CD4-positive, alpha-beta T cell treated with Interleukin-6 at 100 ng/mL for 8 hours (primary cell): Measurements from ENCODE around the gene CDH26.
A peak's percentile ranks its signal among the peaks of the same experiment; 100 is the strongest.

Source experiments
- DNase-seq: peaks from one replicate; pipeline ENCODE4 v3.0.0-alpha.2; 2020; ENCODE audit warnings: mixed read lengths, low spot score

The CDH26 gene

DNA sequence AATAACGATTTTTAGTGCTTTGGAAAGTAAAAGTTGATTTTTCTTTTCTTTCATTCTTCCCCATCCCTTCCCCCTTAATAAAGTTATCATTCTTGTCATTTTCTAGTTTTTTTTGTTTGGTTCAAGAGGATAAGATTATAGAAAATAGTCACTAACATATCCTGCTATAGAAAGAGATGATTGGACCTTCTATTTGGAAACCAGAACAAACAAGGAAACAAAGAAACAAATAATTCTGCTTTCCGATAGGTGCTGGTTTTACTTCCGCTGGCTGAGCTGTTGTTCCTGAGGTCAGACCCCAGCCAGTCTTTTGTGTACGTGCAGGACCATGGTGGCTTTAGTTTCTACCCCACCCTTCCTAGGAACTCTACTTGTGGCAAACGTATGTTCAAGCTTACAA lies at the start of gene CDH26:
TSS of gene CDH26 (plus strand) at position 301 of the 400 bp plus-strand sequence. CDS start 304 bp downstream, outside the sequence.
- no peak for DNase-seq

DNA sequence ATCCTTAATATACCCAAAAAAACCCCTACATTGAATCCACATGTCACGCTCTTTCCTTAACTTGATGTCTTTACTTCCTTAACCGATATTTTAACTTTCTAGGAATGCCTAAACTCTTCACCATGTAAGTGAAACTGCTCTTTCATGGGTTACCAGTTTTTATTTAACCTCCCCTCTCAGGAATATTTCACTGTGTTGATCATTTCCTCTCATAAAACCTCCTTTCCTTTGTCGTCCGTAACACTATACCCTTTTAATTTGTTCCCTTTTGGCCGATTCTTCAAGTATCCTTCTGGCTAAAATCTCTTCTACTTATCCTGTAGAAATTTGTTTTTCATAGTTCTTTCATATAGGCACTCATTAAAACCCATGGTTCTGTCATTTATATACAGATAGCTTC lies 49.4 kb upstream of the CDH26 start:
- DNase-seq = no peak

DNA sequence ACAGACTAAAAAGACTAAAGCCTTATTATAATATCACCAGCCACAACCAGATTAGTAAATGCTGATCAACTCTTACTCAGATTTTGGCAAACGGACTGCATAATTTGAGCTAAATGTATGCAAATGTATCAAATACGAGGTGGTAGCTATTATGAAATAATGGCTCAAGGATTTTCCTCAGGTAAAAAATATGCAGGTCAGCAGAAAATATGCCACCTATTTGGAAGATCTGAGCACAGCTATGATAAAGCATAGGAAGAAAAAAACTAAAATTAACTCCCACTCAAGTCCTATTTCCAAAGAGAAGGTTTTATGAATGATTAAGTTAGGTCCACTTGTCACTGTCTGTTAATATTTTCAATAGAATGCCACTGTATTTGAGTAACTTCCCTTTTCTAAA lies 47.2 kb upstream of the CDH26 start:
- DNase-seq = no peak

DNA sequence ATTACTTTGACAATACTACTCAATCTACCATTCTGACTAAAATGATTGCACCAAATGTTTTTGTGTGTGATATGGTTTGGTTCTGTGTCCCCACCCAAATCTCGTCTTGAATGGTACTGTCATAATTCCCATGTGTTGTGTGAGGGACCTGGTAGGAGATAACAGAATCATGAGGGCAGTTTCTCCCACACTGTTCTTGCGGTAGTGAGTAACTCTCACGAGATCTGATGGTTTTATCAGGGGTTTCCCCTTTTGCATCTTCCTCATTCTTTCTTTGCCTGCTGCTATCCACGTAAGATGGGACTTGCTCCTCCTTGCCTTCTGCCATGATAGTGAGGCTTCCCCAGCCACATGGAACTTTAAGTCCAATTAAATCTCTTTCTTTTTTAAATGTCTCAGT lies 45.6 kb upstream of the CDH26 start:
- no peak for DNase-seq

DNA sequence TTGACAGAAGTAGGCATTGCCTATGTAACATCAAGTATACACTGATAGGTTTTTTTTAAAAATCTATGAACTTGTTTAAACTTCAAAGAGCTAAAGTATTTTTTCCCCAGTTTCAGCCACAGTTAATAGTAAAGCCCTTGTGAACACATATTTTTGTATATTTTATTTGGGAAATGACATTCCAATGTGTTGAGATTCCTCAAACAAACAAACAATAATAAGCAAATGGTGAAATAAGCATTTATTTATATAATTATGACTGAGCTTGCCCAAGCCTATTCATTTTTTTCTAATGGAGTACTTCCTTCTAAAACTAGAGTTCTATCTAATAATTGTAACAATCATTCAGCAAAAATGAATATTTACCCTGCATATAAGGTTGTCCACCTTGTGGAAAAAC lies 37.3 kb upstream of the CDH26 start:
- no peak for DNase-seq

DNA sequence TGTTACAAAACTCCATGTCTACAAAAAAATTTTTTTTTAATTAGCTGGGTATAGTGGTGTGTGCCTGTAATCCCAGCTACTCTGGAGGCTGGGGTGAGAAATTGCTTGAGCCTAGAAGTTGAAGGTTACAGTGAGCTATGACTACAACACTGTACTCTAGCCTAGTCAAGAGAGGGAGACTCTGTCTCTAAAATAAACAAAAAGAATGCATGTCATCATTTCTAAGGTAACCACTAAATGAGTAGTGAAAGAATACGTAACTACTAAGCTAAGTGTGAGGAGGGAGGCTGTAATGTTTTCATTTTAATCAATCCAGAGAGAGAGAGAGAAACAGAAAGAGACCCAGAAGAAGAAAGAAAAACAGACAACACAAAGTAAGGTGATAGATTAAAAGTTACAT lies 34.7 kb upstream of the CDH26 start:
- no peak for DNase-seq

DNA sequence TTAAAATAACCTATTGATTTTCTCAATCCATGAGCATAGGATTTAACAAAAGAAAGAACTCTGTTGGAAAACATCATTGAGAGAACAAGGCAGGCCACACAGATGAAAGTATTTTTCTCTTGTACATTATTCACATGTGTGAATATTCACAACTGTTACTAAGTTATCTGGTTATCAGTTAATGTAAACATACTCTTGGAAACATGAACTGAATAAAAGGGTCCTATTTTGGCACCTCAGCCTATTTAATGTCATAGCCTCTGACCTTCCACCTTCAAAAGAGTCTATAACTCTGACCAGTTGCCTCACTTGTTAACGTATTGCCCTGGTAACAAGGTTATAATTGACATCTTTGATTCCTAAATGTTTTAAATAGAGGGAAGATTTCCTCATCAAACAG lies 32.9 kb upstream of the CDH26 start:
- no peak for DNase-seq

DNA sequence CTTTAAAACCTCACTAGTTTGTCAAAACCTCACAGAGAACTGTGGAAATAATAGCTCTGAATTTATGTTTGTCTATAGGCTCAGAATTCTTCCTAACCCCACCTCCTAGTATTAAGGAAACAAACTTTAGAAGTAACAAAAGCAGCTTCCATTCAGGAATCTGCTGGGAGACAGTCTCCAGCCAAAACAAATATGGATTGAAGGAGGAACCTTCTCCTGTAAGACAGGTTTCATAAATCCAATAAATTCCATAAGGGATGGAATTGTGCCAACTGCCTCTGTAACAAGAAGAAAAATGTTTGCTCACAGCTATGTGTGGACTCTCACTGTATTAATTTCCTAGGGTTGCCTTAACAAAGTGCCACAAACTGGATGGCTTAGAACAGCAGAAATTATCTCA lies 32.3 kb upstream of the CDH26 start:
- no peak for DNase-seq

DNA sequence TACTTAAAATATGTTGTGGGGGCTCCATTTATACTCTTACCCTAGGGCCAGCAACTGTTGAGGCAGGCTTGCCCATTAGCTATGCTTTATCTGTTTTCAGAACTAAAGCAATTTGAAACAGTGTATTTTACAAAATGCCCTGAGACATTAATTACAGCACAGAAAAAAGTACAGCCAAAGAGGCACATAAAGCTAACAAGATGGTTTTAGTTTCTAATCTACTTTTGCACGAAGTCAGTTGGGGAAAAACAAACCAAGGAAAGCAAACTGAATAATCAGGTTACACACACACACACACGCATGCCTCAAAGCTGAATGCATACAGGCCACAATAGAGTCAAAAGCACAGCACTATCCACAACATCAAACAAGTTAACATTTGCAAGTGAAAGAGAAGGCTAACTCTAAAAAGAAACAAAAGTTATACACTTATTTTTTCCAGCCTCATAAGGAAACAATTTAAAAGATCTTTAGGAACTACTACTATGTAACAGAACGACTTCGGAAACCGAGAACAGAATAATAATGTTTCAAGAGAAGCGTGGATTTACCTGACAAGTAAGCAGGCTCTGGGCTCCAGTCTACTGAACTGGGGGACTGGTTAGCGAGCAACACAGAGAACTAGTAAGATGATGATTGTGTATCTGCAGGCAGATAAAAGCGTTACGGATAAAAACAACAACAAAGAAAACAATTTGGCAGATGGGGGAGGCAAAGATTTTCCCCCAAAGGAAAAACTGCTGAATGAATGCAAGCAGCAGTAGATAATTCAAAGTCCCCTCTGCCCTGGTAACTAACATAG lies 26.5 kb upstream of the CDH26 start:
- no peak for DNase-seq

DNA sequence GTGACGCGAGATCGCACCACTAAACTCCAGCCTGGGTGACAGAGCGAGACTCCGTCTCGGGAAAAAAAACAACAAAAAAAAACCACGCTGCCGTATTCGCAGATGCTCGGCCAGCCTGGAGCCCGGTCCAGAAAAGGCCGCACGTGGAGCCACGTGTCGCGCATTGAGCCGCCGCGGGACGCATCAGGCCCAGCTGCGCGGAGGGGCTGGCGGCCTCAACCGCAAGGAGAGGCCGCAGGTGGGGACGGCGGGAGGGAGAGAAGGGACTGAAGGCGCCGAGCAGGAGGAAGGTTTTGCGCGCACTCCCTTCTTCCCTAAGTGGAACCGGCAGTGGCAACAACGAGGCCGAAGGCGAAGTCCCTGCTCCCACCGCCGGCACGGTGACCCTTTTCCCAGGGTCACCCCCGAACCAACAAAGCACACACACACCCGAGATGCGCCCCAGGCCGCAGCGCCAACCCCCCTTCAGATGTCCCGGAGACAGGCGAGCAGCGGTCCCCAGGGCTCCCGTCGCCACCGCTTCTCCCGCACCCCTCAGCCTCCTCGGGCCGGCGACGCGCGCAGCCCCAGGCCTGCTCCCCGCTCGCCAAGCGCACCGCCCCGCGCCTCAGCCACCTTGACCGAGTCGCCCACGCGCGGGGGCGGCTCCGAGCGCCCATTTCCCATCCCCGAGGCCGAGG lies 25.5 kb upstream of the CDH26 start:
- DNase-seq = no peak

DNA sequence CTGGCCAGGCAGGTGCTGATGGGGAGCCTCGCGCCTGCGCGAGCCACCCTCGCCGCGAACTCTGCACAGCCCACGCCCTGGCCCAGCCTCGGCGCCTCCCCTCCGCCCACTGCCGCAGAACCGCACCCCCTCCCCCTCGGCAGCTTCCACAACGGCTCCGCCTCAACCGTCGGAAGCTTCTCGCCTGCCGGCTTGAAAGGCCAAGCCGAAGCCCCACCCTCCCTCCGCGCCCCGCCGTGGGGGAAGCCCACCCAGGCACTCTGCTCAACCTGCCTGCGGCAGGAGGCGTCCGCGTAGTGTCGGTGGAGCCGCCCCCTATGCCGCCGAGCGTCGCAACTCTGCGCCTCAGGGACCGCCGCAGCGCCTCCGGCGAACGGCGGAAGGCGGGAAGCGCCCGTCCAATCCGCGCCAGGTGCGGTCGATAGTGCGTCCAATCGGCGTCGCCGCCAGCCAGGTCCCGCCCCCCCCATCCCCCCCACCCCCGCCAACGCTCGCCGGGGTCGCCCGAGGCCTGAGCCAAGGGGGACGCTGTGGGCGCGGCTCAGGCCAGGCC lies 24.9 kb upstream of the CDH26 start, which contains the start of gene SYCP2:
TSS of gene SYCP2 (minus strand) at position 342 of the 553 bp plus-strand sequence. CDS start 11,224 bp downstream, outside the sequence.
- DNase-seq = peak; percentile 59

DNA sequence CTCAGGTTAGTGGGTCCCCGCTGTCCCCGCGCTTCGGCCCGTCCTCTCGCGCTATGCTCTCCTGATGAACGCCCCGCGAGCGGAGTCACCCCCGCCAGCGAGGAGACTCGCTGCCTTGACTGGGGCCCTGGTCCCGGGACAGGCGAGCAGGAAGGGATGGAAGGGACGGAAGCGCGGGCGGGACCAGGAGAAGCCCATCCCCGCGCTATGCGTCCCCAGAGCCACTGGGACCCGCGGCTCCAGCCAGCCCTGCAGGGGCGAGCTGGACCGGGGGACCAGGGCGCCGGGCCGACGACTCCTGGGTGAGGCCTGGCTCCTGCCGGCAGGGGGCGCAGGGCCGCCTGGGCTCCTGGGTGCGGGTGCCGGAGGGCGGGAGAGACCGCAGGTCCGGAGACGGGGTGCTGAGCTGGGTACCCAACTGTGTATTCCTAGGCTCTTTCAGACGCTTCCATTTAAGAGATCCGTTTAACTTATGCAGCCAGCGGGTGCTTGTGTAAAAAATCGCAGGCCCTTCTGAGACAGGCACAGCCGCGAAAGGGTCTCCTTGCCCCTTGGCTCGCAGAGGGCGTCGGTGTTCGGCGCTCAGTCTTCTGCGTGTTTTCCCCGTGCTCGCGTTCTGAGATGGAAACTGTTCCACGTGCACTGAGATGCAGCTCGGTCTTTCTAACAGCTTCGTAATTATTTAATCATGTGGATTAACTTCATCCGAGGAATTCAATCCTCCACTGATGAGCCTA lies 24.2 kb upstream of the CDH26 start:
- DNase-seq = peak; percentile 69

DNA sequence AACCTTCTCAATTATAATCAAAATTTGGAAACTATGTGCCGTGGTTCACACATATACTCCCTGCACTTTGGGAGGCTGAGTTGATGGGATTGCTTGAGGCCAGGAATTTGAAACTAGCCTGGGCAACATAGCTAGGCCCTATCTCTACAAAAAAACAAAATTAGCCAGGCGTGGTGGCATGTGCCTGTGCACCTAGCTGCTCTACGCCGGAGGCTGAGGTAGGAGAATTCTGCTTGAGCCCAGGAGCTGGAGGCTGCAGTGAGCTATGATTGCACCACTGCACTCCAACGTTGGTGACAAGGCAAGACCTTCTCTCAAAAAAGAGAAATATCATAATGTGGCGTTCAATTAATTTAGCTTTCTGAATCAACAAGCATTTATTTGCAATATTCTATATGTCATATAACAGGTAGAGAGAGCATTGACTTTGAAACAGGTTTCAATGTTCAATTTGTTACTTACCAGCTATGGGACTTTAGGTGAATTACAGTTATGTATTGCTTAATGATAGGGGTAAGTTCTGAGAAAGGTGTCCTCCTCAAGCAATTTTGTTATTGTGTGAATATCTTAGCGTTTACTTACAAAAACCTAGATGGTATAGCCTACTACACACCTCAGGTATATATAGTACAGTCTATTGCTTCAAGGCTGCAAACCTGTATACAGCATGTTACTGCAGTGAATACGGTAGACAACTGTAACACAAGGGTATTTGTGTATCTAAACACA lies 22.6 kb upstream of the CDH26 start:
- no peak for DNase-seq

DNA sequence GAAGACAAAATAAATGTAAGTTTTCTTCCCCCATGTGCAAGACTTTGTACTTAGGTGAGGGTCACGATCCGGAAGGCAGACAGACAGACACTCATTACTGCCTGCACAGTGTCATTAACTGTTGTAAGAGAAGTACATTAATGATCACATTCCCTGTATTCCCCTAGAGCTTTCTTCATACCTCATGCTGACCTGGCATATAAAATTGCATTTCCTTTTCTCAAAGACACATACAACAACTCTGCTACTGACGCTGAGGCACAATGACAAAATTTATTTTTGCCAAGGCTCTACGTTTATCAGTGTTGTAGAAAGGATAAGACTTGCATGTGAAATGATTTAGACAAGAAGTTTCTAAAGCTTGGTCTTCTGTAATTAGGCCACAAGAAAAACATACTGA lies 21.8 kb upstream of the CDH26 start:
- no peak for DNase-seq

DNA sequence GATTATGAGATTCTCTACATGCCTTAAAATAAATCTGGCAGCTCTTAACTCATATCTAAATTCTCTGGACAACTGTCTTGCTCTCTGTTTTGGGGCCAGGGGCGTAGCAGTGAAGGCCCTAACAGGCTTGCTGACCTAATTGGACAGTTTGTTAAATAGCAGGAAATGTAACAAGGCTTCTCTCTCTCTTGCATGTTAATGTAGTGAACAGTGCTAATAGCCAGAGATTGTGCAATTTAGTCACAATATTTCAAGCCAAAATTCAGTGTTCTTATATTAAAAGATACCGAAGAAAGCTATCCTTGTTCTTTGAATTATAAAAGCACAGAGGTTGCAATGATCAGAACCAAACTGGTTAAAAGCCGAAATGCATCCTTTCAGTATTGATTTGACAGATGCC lies 21.1 kb upstream of the CDH26 start:
- no peak for DNase-seq

DNA sequence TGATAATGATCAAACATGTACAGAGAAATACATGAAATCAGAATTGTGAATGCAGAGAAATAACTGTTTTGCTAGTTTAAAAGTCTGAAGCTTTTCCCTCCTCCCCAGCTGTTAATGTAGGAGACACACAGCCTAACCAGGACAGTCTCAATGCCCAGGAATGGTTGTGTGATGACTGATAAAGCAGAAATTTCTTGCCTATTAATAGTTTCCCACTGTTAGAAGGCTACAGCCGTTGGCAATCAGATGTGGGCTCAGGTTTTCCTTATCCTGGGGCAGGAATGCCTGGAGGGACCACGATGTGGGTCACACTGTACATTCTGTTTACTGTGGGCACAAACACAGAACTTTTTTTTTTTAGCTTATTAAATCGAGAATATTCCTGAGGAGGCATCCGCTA lies 20.0 kb upstream of the CDH26 start:
- no peak for DNase-seq

DNA sequence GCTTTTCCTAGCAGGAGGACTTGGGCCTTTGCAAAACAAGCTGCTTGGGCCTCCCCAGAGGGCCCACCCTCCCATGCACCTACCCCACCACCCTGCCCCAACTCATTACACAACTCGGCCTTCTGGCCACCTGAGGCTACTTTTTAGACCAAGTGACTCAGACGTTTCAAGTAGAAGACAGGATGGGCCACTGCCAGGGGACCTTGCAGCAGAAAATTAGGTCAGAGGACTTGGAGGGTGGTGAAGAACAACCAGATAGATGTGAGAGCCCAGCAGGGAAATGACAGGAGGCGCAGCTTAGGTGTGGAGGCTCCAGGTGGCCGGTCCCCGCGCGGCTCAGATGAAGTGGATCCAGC lies 19.5 kb upstream of the CDH26 start:
- no peak for DNase-seq

DNA sequence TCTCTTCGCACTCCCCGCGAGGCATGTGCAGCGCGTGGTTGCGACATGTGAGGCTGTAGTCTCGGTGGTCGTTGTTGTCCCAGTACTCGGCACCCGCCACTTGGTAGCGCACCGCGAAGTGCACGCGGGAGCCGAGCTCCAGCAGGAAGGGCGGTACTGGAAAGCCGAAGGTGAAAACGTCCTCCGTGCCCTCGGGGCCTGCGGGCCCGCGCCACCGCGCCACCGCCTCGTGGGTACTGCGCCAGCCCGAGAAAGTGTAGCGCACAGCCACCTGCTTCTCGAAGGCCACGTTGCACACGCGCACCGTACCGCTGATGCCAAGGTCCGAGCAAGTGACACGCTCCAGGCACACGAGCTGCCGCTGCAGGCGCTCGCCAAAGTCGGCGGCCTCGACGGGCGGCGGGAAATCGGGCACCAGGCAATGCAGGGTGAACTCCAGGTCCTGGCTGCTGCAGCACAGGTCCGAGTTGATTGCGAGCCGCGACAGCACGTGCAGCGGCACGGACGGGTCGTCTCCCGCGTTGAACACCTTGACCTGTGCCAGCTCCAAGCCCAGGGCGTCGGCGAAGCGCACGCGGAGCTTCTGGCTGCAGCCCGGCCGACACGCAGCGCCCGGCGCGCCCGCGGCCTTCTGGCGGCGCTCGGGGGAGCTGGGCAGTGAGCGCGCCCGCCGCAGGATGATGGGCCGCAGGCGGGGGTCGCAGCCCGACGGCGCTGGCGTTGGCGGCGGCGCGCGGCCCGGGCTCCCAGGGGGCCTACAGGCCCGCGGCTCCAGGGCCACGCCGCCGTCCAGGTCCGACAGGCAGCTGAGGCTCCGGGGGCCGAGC lies 19.0 kb upstream of the CDH26 start:
- no peak for DNase-seq

DNA sequence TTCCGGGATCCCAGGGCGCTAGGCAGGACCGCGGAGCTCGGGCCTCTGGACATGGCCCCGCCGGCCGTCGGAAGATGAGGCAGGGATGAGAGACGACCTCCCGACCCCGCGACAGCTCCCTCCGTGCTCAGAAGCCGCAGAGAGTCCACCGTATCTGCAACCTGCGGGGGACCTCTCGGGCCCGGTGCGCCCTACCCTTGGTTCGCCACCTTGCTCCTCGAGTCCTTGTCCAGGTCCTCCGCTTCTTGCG lies 18.4 kb upstream of the CDH26 start:
- no peak for DNase-seq

DNA sequence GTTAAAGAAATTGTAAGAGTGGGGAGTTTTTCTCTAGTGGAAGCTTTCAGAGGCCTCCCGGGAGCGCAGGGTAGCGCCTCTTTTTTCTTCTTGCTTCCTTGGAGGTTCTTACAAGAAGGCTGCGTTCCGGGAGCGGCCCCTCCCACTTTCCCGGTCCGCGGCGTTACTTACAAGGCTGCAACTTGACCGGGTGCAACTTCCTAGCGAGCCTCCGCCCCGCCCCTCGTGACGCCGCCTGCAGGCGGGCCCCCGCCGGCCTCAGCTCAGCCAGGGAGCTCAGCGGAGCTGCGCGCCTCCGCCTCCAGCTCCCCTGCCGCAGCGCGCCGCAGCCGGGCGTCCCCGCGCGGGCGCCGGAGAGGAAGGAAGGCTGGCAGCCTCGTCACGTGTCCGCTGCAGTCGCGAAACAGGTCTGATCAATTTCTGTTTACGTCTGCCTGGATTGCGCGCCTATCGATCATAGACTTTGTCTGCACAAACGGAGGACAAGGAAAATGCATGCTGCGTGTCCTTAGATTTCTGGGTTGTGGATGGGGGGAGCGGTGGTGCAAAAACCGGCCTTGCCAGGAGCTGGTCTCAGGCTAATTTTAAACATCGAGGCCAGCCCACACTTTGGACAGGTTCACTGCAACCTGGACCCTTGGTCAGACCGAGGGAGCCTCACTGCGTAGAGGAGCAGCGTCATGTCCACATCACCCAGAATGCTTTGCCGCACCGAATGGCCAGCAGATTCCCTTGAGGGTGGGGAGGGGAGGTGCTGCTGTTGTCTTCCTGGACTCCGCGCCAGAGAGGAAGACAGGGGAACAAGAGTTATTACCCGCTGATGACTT lies 17.9 kb upstream of the CDH26 start, which contains the start of the genes FAM217B and PPP1R3D:
TSS of gene FAM217B (plus strand) at position 261 of the 827 bp plus-strand sequence. CDS start 3,555 bp downstream, outside the sequence.
TSS of gene PPP1R3D (minus strand) at position 177 of the 827 bp plus-strand sequence. CDS start 374 bp downstream, outside the sequence.
- DNase-seq = peak; percentile 90
